ENCODE measurements around the gene PPP1R2C. TPM values are rescaled to one million over a fixed set of nuclear protein-coding genes. Genes with fewer than 3 reads are reported as not detected.

Gene PPP1R2C
- polyA plus RNA-seq (2014; cell fraction: cytosol; rRNA removed): not detected in 2 replicates
- not detected in 2 replicates for polyA plus RNA-seq (2014; cell fraction: nucleus; rRNA removed)

DNA sequence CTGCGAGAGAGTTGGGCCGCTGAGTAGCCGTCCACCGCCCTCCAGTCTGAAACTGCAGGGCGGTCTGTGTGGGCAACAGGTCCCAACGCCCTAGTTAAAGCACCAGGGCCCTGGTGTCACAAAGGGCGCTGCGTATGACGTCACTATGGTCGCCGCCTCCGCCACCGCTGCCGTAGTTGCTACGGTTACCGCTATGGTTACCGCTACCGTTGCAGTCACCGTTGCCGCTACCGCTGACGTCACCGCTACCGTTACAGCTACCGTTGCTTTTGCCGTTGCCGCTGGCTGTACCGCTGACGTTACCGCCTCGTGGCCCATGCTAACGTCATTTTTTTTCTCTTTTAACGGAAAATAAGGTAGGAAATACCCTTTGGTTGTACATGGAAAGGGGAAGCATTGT lies at the start of gene PPP1R2C:
Gene PPP1R2C, minus strand, starts transcription at position 68 of the 400 bp plus-strand sequence. CDS start 84 bp downstream, outside the sequence.
- DNase-seq (ENCODE audit: low spot score): no peak

GRCh38 chrX:42825201-42825600 lies 47.2 kb upstream of the PPP1R2C start:
- DNase-seq (ENCODE audit: low spot score): no peak

DNA sequence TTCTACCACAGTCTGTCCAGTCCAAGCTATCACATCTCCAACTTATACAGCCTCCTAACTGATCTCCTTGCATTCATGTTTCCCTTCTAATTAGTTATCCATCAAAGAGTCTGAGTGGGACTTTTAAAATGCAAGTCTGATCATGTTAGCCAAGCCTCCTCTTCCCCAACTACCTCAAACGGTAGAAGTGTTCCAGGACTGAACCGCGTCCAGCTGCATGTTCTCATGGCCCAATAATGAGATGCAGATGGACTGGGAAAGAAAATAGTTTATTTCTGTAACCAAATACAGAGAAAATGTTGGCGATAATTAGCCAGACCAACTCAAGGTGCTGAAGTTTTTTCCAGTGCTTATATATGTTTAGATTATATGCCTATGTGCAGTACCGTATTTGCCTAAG lies 46.6 kb upstream of the PPP1R2C start:
- DNase-seq (ENCODE audit: low spot score): no peak

DNA sequence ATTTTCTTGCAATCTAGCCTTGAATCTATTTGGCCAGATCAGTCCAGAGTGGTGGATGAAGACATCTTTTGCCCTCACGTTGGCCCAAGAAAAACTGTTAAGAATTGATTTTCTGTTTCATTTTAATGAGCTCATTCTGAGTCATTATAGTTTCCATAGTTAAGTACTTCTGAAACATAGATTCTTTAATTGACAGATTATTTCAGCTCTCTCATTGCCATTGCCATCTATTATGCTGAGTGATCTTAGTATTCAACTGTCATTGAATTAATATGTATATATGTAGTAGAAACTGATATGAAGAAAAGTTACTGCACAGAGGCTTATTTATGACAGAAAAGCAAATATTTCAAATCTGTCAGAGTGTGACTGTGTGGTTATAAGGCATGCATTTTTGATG lies 45.5 kb upstream of the PPP1R2C start:
- no peak for DNase-seq (ENCODE audit: low spot score)

DNA sequence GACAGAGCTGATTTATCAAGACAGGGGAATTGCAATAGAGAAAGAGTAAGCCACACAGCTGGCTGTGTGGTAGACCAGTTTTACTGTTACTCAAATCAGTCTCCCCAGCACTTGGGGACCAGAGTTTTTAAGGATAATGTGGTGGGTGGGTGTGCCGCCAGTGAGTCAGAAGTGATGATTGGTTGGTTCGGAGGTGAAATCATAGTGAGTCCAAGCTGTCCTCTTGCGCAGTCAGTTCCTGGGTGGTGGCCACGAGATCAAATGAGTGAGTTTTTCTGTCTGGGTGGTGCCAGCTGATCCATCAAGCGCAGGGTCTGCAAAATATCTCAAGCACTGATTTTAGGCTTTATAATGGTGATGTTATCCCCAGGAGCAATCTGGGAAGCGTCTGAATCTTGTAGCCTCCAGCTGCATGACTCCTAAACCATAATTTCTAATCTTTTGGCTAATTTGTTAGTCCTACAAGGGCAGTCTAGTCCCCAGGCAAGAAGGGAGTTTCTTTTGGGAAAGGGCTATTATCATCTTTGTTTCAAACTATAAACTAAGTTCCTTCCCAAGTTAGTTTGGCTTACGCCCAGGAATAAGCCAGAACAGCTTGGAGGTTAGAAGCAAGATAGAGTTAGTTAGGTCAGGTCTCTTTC lies 44.0 kb upstream of the PPP1R2C start:
- no peak for DNase-seq (ENCODE audit: low spot score)

DNA sequence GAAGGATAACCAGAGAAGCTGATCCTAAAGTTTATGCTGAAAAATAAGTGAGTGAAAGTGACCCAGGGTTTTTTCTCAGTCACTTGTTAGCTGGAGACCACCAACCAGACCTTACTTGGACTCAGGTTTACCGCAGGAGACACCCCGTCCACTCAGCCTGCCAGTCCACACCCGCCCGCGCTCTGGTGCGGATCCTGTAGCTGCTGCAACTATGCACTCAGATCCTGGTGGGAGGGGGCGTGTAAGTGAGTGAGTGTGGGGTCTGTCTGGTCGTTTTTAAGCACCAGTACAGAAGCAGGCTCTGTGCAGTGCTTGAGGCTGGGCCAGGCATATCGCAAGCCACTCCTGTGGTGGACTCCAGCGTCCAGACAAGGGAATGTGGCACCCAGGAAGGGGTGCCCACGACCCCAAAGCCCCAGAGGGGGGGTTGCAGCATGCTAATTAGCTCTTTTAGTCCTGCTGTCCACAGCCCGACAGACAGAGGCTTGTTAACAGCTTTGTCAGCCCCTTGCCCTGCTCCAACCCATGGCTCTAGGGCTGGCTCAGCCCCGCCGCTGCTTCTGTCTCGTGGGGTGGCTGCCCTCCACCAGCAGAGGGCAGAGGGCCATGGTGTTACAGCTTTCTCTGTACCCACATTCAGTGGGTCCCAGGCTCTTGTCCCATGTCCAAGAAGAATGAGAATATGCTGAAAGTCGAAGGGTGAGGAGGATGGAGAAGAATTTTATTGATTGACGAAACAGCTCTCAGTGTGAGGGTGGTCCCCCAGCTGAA lies 40.4 kb upstream of the PPP1R2C start:
- DNase-seq (ENCODE audit: low spot score): no peak

DNA sequence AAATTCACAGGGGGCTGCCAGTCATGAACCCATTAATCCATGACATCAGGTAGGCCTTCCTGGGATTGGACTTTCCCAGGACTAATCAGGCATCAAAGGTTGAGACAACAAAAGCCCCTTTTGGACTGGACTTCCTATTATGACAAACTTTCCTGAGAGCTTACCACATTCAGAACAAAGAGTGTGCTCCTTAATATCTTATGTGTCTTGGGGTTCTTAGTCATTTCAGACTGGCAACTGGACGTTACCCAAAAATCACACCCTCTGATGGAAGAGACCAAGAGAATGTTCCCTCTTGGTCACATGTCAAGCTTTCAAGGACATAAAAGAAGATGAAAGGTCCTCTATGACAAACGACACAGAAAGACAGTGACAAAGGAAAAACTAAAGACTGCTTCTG lies 31.6 kb upstream of the PPP1R2C start:
- DNase-seq (ENCODE audit: low spot score): no peak

DNA sequence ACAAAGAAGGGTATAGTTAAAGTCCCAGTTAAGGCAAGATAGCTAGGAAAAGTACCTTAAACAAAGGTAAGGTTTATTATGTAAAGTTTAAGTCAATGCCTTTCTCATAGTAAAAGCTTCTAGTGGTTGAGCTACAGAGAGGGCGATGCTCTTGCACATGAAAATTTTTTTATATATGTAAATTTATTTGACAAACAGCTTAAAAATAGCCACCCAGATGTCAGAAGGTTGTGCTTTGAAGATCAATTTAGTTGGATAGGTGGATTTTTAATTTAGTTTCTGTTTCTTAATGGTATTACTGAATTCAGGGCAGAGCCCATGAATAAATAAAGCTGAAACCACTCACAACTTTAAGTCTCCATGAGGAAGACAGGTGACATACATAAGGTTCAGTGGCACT lies 29.4 kb upstream of the PPP1R2C start:
- DNase-seq (ENCODE audit: low spot score): no peak

DNA sequence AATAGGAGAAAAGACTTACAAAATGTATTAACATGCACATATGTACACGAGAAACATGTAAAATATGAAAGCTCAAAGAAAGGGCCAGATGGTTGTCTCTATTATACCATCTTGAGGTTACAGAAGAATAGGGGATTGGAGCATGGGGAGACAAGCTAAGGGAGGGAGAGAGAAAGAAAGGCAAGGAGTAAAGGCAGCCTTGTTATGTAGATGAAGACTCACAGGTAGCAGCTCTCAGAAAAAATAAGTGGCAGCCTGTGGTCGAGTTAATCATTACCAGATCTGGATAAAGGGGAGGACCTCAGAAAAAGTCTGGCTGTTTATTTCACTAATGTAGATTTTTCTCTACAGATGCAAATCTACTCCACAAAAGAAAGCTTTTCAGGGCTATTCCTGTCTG lies 26.6 kb upstream of the PPP1R2C start:
- DNase-seq (ENCODE audit: low spot score): no peak

DNA sequence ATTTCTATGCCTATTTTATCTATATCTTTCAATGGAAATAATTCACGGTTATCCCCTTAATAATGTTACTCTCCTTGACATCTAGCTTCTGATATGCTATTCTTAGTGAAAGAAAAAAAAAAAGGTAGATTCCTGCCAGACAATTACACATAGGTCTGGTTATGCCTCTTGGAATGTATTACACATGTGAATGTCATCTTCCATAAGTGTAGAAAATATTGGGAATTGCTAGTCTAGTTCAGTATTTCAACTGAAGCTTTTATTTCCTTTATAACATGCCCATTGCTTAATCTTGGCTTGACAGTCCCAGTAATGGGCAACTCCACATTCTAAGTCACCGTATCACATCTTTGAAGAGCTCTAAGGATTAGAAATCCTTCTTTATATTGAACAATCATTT lies 25.4 kb upstream of the PPP1R2C start:
- DNase-seq (ENCODE audit: low spot score): no peak

DNA sequence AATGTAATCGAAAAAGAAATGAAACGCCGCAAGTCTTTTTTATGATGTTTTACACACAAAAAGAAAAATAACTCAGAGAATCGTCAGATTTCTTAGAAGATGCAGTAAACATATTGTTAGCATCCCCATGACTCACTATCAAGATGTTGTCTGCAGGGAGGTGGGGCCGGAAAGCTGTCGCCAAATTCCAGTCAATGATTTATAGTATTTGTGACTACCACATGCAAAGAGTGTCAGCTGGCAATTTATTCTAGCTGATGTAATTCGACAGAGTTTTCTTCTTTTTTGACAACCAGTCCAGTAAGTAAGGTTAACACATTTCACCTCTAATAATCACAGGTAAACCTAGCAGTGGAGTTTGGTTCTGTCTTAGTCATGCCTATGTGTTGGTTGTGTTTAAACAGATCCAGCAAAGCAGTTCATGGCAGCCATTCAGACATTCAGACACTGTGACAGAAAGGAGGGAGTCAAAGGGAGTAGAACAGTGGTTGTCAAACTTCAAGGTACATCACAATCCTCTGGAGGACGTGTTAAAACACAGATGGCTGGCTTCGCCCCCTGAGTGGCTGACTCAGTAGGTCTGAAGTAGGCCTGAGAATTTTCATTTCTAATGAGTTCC lies 19.8 kb upstream of the PPP1R2C start:
- no peak for DNase-seq (ENCODE audit: low spot score)

GRCh38 chrX:42783451-42783850 lies 5.5 kb upstream of the PPP1R2C start:
- DNase-seq (ENCODE audit: low spot score): no peak

DNA sequence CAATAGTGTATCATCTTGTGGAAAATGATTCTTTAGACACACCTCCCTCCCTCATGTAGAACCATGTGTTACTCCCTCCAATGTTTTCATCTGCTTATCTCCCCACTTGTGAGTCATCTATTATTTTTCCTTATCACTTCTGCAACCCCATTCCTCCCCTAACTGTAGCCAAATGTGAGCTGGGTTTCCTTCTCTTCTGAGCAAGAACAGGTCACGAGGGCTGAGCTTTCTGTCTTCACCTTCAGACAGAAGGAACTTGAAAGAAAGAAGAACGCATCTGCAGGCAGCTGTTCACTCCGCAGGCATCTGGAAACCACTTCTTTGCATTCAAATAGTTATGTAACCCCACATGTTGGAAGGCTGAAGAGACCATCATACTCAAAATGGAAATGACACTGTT lies 1.8 kb downstream of the PPP1R2C start:
- no peak for DNase-seq (ENCODE audit: low spot score)

- no peak for DNase-seq (ENCODE audit: low spot score)
Measured at GRCh38 chrX:42772874-42773273, 5.1 kb downstream of the PPP1R2C start.

DNA sequence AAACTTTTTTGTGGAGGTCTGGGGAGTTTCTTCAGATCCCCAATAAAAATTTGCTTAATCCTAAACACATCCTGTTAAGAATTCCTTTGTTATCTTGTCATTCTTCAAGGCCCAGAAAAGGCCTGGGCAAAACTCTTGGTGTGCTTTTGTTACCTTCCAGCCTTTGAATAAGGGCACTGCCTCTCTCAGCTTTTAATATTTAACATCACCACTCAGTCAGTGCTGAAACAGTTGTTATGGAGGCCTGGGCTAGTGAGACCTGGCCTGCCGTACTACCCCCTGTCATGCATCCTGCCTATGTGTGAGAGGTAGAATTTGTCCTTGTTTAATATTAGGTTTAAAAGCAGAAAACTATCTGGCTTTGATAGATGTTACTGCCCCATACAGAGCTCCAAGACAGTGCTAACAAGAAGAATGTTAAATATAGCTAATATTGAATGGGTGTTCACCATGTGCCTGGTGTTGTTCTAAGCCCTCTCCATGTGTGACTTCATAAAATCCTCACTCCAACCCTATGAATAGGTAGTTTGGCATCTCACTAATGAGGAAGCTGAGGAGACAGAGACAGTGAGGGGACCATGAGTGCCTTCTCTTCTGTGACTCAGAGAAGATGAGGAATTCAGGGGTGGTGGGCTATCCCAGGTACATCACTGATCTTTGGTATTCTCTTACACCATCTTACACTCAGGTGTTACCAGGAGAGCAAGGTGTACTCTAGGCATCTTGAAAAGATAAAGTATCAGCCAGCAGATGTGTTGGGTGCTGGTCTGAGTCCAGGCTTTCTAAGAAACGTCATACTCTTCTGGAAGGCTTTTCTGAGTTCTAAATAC lies 6.2 kb downstream of the PPP1R2C start:
- DNase-seq (ENCODE audit: low spot score): no peak

- no peak for DNase-seq (ENCODE audit: low spot score)
Measured at GRCh38 chrX:42770566-42770965, 7.4 kb downstream of the PPP1R2C start.

DNA sequence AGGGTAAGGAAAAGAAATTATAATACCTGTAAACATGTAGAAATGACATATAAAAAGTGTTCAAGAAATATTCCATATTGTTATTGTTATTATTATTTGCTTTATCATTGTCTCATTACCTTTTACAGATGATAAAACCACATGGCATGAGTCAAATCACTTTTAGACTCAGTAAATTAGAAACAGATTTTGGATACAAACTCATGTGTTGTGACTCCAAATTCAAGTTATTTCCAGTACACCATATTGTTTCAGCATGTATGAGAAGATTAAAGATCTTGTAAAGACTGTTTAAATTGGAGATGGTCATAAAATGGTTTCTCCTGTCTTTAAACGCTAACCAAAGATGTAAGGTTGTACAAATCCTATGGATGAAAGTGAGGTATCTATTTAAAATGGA lies 18.1 kb downstream of the PPP1R2C start:
- DNase-seq (ENCODE audit: low spot score): no peak

DNA sequence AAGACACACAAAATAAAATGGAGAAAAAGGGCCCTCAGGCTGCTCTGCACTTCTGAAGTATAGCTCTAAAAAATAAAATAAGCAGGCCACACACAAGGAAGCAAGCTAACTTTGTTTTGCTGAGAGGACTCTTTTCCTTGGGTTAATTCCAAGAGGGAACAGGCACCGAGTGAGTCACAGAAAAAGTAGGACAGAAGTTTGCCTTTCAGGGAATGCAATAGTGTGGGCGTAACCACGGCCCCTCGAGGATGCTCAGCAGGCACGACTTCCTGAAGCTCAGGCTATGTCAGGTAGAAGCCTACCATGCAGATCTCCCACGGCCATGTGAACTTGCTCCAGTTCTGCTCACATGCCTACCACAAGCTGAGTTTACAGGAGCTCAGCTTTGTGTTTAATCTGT lies 22.1 kb downstream of the PPP1R2C start:
- DNase-seq (ENCODE audit: low spot score): no peak

- DNase-seq (ENCODE audit: low spot score): no peak
Measured at GRCh38 chrX:42754603-42755002, 23.4 kb downstream of the PPP1R2C start.

- no peak for DNase-seq (ENCODE audit: low spot score)
Measured at GRCh38 chrX:42754115-42754514, 23.8 kb downstream of the PPP1R2C start.

DNA sequence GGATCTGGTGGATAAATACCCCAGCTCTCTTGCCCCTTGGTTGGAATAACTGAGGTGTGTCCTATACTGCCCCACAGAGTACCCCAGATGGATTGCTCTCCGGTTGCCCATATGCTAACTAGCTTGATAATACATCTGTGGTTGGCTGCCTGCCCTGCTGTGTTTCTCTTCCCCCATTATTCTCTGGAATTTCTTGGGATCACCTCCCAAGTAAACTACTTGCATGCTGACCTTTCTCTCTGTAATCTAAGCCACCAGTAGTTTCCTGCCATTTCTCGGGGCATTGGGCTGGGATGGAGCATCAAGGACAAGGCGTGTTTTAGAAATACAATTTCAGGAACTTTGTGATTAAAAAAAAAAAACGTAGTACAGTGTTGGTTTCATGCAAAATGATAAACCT lies 25.2 kb downstream of the PPP1R2C start:
- DNase-seq (ENCODE audit: low spot score): no peak

GRCh38 chrX:42751573-42751972 lies 26.4 kb downstream of the PPP1R2C start:
- DNase-seq (ENCODE audit: low spot score): no peak

All from SK-N-DZ (cell line).